ENCODE results near the gene CCDC18.
A peak's percentile ranks its signal among the peaks of the same experiment; 100 is the strongest.

CCDC18 gene

GRCh38 chr1:93142161-93142560, 38.4 kb upstream of the CCDC18 start:
- DNase-seq (ENCODE audit: low read depth) = no peak
- TF ChIP-seq CTCF (conservative IDR thresholded peaks at IDR 0.05; ENCODE audit: low read depth, low read length) = no peak
- no peak overlapping the region for H3K4me3 ChIP-seq (ENCODE audit: low read depth, low read length)

GRCh38 chr1:93143136-93143535, 37.4 kb upstream of the CCDC18 start:
- no peak for TF ChIP-seq CTCF (conservative IDR thresholded peaks at IDR 0.05; ENCODE audit: low read depth, low read length)
- DNase-seq (ENCODE audit: low read depth) = peak; percentile 35
- H3K4me3 ChIP-seq (ENCODE audit: low read depth, low read length) = no peak overlapping the region

GRCh38 chr1:93143769-93144168, 36.8 kb upstream of the CCDC18 start:
- H3K4me3 ChIP-seq (ENCODE audit: low read depth, low read length) = no peak overlapping the region
- DNase-seq (ENCODE audit: low read depth) = no peak
- TF ChIP-seq CTCF (conservative IDR thresholded peaks at IDR 0.05; ENCODE audit: low read depth, low read length) = no peak

GRCh38 chr1:93148001-93148400, 32.5 kb upstream of the CCDC18 start:
- DNase-seq (ENCODE audit: low read depth) = peak; percentile 84
- H3K4me3 ChIP-seq (ENCODE audit: low read depth, low read length) = no peak overlapping the region
- TF ChIP-seq CTCF (conservative IDR thresholded peaks at IDR 0.05; ENCODE audit: low read depth, low read length) = no peak

GRCh38 chr1:93150729-93151128, 29.8 kb upstream of the CCDC18 start:
- DNase-seq (ENCODE audit: low read depth) = no peak
- TF ChIP-seq CTCF (conservative IDR thresholded peaks at IDR 0.05; ENCODE audit: low read depth, low read length) = no peak
- H3K4me3 ChIP-seq (ENCODE audit: low read depth, low read length) = no peak overlapping the region

GRCh38 chr1:93151474-93151873, 29.1 kb upstream of the CCDC18 start:
- no peak for TF ChIP-seq CTCF (conservative IDR thresholded peaks at IDR 0.05; ENCODE audit: low read depth, low read length)
- no peak overlapping the region for H3K4me3 ChIP-seq (ENCODE audit: low read depth, low read length)
- DNase-seq (ENCODE audit: low read depth) = no peak

GRCh38 chr1:93152835-93153234, 27.7 kb upstream of the CCDC18 start:
- DNase-seq (ENCODE audit: low read depth) = no peak
- H3K4me3 ChIP-seq (ENCODE audit: low read depth, low read length) = no peak overlapping the region
- TF ChIP-seq CTCF (conservative IDR thresholded peaks at IDR 0.05; ENCODE audit: low read depth, low read length) = no peak
